PC-3 (cell line): Measurements from ENCODE around the gene TRIM33.

Experiments used
- CTCF ChIP-seq: fragments of 300-600 bp; sonication (generic); conservative IDR thresholded peaks from 2 replicates; pipeline ENCODE4 v1.5.1; 2017; ENCODE audit warnings: antibody characterized with exemption, low read depth, mild to moderate bottlenecking, low read length
- EZH2 ChIP-seq: fragments of 300-600 bp; sonication (generic); IDR thresholded peaks from one replicate; pipeline ENCODE4 v1.6.1; 2017; ENCODE audit warnings: antibody characterized with exemption, mild to moderate bottlenecking, low read length; ENCODE audit not compliant: unreplicated experiment

GRCh38 chr1:114457675-114458236 is 53.2 kb downstream of the TRIM33 start:
- TF ChIP-seq CTCF: no peak
- TF ChIP-seq EZH2: no peak
